ENCODE measurements around the gene PHYHIPL.

GRCh38 chr10:59234194-59234593, 57.8 kb downstream of the PHYHIPL start:
- TF ChIP-seq CTCF (conservative IDR thresholded peaks at IDR 0.05; ENCODE audit: low read depth, low read length) (no peak), EZH2phosphoT487 (IDR thresholded peaks at IDR 0.05; ENCODE audit: borderline replicate concordance, low read length) (no peak), EZH2 (IDR thresholded peaks at IDR 0.05; ENCODE audit: low read length, unreplicated experiment) (no peak)

All from PC-3 (cell line).